Neutrophil (primary cell): ENCODE data around the gene NR5A1.

Experiments
- H3K27ac ChIP-seq: fragments of 200-600 bp; sonication (generic); 2 replicates; pipeline ENCODE4 v1.5.1; 2016; ENCODE audit warnings: mild to moderate bottlenecking, moderate library complexity
- H3K27me3 ChIP-seq: fragments of 200-600 bp; sonication (generic); 2 replicates; pipeline ENCODE4 v1.6.0; 2016; ENCODE audit warnings: mild to moderate bottlenecking
- H3K36me3 ChIP-seq: fragments of 200-600 bp; sonication (generic); 2 replicates; pipeline ENCODE4 v1.5.1; 2017
- H3K4me1 ChIP-seq, 2 experiments: fragments of 200-600 bp in 1 of 2; sonication (generic) in 1 of 2; 1 replicate in 1 of 2; 2 replicates in 1 of 2; pipeline versions ENCODE4 v1.5.1 to v1.6.1; 2013 to 2016; ENCODE audit warnings: low read depth in 1 of 2, low read length in 1 of 2, mild to moderate bottlenecking in 1 of 2, moderate library complexity in 1 of 2; ENCODE audit not compliant: control insufficient read depth in 1 of 2, insufficient read depth in 1 of 2
- H3K4me3 ChIP-seq, 2 experiments: fragments of 200-600 bp in 1 of 2; sonication (generic) in 1 of 2; 1 replicate in 1 of 2; 2 replicates in 1 of 2; pipeline ENCODE4 v1.5.1; 2013 to 2016; ENCODE audit warnings: low read depth in 1 of 2, low read length in 1 of 2, mild to moderate bottlenecking in 1 of 2, moderate library complexity in 1 of 2
- H3K9me3 ChIP-seq: fragments of 200-600 bp; sonication (generic); 2 replicates; pipeline ENCODE4 v1.5.1; 2016
- TF ChIP-seq, protein P1 (sequence below): fragments of 200-600 bp; sonication (generic); IDR thresholded peaks from 2 replicates; pipeline ENCODE4 v1.5.1; 2016; ENCODE audit warnings: antibody characterized with exemption

Gene NR5A1

DNA sequence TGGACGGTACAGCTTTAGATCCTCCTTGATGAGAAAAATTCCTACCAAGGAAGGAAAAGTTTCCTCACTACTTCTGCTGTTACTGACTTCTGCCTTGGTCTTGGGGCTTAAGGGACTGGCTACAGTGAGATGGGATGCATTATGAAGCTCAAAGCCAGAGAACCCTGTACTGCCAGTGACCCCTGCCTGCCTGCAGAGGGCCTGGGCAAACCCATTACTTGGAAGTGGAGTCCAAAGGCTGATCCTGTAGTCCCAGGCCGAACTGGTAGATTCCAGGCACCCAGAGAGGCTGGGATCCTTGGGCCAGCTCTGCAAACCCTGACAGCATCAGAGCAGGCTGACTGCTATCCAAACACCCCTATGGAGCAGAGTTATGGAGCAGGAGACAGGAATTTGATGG lies 25.7 kb upstream of the NR5A1 start:
- no peak overlapping the region for H3K27ac ChIP-seq
- H3K36me3 ChIP-seq, result peaks cover 74% of the 10 kb centered on the region
- no peaks in the 10 kb centered on the region for H3K27me3 ChIP-seq
- no peak overlapping the region for H3K4me3 ChIP-seq
- peaks cover 0 to 3% of the 10 kb centered on the region in 2 experiments for H3K4me1 ChIP-seq
- H3K9me3 ChIP-seq, result no peaks in the 10 kb centered on the region
- TF ChIP-seq, protein P1, sequence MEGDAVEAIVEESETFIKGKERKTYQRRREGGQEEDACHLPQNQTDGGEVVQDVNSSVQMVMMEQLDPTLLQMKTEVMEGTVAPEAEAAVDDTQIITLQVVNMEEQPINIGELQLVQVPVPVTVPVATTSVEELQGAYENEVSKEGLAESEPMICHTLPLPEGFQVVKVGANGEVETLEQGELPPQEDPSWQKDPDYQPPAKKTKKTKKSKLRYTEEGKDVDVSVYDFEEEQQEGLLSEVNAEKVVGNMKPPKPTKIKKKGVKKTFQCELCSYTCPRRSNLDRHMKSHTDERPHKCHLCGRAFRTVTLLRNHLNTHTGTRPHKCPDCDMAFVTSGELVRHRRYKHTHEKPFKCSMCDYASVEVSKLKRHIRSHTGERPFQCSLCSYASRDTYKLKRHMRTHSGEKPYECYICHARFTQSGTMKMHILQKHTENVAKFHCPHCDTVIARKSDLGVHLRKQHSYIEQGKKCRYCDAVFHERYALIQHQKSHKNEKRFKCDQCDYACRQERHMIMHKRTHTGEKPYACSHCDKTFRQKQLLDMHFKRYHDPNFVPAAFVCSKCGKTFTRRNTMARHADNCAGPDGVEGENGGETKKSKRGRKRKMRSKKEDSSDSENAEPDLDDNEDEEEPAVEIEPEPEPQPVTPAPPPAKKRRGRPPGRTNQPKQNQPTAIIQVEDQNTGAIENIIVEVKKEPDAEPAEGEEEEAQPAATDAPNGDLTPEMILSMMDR, result no peak

DNA sequence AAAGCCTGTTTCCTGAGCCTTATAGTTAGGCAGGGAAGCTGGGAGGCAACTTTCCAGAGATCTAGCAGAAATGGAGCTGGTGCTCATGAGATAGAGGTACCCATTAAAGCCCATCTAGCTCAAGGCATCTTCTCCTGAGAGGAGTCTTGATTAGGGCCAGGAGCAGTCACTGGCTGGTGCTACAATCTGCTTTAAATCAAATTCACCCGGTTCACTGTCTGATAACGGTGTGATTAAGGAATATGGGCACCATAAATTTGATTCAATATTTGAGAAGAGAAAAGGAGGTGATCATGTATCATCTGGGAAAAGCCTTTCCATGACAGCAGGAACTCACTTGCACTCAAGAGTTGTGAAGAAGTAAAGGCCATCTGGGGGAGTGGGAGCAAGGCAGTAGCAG lies 23.9 kb upstream of the NR5A1 start:
- TF ChIP-seq, protein P1, result no peak

DNA sequence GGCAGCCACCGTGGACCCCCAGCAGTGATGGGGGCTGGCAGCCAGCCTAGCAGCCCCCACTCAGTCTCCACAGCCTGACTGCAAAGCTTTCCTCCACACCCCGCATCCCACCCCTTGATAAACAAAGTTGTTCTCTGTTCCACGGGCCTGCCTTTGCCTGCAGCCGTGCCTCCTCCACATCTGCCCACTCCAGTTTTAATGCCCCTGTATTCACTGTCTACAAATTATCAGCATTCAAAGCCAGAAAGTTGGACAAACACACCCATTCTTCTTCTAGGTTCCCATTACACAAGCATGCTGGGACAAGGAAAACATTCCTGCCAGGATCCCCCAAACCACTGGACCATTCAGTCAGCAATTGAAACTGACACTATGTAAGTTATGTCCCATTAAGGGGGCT lies 23.0 kb upstream of the NR5A1 start:
- H3K9me3 ChIP-seq, result no peaks in the 10 kb centered on the region
- H3K4me1 ChIP-seq, result no peaks in the 10 kb centered on the region
- H3K27me3 ChIP-seq, result no peaks in the 10 kb centered on the region
- H3K4me3 ChIP-seq, result no peak overlapping the region
- no peak overlapping the region for H3K27ac ChIP-seq
- peaks cover 73% of the 10 kb centered on the region for H3K36me3 ChIP-seq
- TF ChIP-seq, protein P1, result no peak

More for the DNA sequence above, 23.9 kb upstream of the NR5A1 start:
- Histone ChIP-seq H3K9me3 (no peaks in the 10 kb centered on the region), H3K27me3 (no peaks in the 10 kb centered on the region), H3K4me3 (no peak overlapping the region), H3K27ac (no peak overlapping the region), H3K4me1 (no peaks in the 10 kb centered on the region), H3K36me3 (peaks cover 75% of the 10 kb centered on the region)

DNA sequence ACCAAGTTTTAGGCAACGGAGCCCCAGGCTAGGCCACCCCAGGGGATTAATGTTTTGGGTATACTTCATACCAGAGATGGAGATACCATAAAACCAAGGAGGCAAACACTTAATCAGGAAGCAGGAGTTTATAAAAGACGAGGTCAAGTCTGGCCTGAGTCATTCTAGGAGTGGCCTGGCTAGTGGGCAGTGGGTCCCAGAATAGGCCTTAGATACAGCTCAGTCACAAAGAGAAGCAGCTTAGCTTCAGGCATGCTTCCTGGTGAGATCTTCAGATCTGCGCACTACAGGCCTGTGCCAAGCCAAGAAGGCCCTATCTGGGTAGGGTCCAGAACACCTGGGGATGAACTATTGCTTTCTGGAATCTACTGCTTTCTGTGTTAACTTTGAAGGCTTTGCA lies 20.6 kb upstream of the NR5A1 start:
- Histone ChIP-seq H3K27ac (no peak overlapping the region), H3K9me3 (no peaks in the 10 kb centered on the region), H3K4me3 (no peak overlapping the region), H3K27me3 (no peaks in the 10 kb centered on the region), H3K4me1 (no peaks in the 10 kb centered on the region), H3K36me3 (peaks cover 69% of the 10 kb centered on the region)
- TF ChIP-seq, protein P1, result no peak

DNA sequence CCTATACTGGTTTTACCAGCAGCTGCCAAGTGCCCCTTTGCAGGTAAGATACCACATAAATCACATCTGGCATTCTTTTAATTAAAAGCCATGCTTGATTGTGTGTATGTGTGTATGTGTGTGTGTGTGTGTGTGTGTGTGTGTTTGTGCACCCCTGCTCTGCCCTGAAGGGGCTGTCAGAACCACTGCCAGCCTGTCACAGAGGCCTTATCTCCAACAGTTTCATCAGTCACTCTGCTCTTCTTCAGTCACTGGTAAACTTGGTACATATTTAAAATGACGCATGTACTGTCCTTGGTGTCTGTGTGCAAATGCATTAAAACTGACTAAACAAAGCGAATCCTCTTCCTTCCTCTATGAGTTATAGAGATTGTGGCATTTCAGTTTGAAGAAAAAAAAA lies 19.0 kb upstream of the NR5A1 start:
- H3K27me3 ChIP-seq, result no peaks in the 10 kb centered on the region
- no peaks in the 10 kb centered on the region for H3K9me3 ChIP-seq
- H3K4me3 ChIP-seq, result no peak overlapping the region
- H3K4me1 ChIP-seq, result no peaks in the 10 kb centered on the region
- H3K27ac ChIP-seq, result no peak overlapping the region
- H3K36me3 ChIP-seq, result peaks cover 69% of the 10 kb centered on the region
- TF ChIP-seq, protein P1, result no peak
